ENCODE measurements around the gene UBIAD1.
"Not testable (repeated sequence)": the region's sequence is repeated elsewhere in the genome, so short reads cannot be mapped to it uniquely, and the experiment has no call there.

Gene UBIAD1

GRCh38 chr1:11262171-11263049 lies 10.6 kb upstream of the UBIAD1 start, which contains the start of gene MTOR:
TSS of gene MTOR (minus strand) at chr1:11262551. CDS start at chr1:11259409, 3,142 bp downstream.
- no peak for TF ChIP-seq CTCF (IDR thresholded peaks at IDR 0.05; ENCODE audit: borderline replicate concordance, control extremely low read depth, extremely low read depth, insufficient read depth, missing control alignments)
- DNase-seq (ENCODE audit: low spot score), result peak; percentile 98
- in situ Hi-C loops (cut with MboI; ENCODE audit: low sequenced_read_pairs, unreplicated experiment), result no loop called here

GRCh38 chr1:11266268-11267074 lies 6.5 kb upstream of the UBIAD1 start:
- in situ Hi-C loops (cut with MboI; ENCODE audit: low sequenced_read_pairs, unreplicated experiment), result no loop called here
- no peak for DNase-seq (ENCODE audit: low spot score)
- no peak for TF ChIP-seq CTCF (IDR thresholded peaks at IDR 0.05; ENCODE audit: borderline replicate concordance, control extremely low read depth, extremely low read depth, insufficient read depth, missing control alignments)

DNA sequence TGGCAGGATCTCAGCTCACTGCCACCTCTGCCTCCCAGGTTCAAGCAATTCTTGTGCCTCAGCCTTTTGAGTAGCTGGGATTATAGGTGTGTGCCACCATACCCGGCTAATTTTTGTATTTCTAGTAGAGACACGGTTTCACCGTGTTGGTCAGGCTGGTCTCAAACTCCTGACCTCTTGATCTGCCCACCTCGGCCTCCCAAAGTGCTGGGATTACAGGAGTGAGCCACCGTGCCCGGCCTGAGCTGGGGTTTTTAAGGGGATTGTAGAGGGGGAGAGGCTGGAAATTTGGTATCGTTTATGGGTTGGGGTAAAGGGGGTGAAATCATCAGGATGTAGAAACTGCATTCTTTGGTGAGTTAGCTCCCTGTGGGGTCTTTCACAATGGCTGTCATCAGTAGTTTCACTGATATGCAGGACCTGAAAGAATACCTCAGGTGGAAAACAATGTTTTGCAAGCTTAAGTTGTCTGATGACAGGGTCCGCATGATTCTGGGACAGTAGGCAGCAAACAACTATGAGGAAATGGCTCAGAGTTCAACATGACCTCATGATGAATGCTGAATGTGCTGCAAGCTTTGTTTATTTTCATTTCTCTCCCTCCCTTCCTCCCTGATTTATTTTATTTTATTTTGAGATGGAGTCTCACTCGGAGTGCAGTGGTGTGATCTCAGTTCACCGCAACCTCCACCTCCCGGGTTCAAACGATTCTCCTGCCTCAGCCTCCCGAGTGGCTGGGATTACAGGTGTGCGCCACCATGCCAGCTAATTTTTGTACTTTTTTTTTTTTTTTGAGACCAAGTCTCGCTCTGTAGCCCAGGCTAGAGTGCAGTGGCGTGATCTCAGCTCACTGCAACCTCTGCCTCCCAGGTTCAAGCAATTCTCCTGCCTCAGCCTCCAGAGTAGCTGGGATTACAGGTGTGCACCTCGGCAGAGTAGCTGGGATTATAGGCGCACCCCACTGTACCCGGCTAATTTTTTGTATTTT lies 5.4 kb upstream of the UBIAD1 start:
- in situ Hi-C loops (cut with MboI; ENCODE audit: low sequenced_read_pairs, unreplicated experiment); DNase-seq (ENCODE audit: low spot score): not testable (repeated sequence)

- in situ Hi-C loops (cut with MboI; ENCODE audit: low sequenced_read_pairs, unreplicated experiment), result no loop called here
- no peak for TF ChIP-seq CTCF (IDR thresholded peaks at IDR 0.05; ENCODE audit: borderline replicate concordance, control extremely low read depth, extremely low read depth, insufficient read depth, missing control alignments)
- no peak for DNase-seq (ENCODE audit: low spot score)
Observed at GRCh38 chr1:11272544-11272831, 510 bp upstream of the UBIAD1 start.

GRCh38 chr1:11273595-11274234 lies 717 bp downstream of the UBIAD1 start:
- TF ChIP-seq CTCF (IDR thresholded peaks at IDR 0.05; ENCODE audit: borderline replicate concordance, control extremely low read depth, extremely low read depth, insufficient read depth, missing control alignments), result no peak
- in situ Hi-C loops (cut with MboI; ENCODE audit: low sequenced_read_pairs, unreplicated experiment), result no loop called here
- DNase-seq (ENCODE audit: low spot score), result no peak

GRCh38 chr1:11279152-11279551 lies 6.2 kb downstream of the UBIAD1 start:
- in situ Hi-C loops (cut with MboI; ENCODE audit: low sequenced_read_pairs, unreplicated experiment), result no loop called here
- DNase-seq (ENCODE audit: low spot score), result no peak
- TF ChIP-seq CTCF (IDR thresholded peaks at IDR 0.05; ENCODE audit: borderline replicate concordance, control extremely low read depth, extremely low read depth, insufficient read depth, missing control alignments), result no peak
